Smooth muscle cell of the brain vasculature (primary cell): ENCODE data around the gene HOXB8.

Source experiments
- DNase-seq: peaks from one replicate; pipeline ENCODE4 v3.0.0-alpha.2; 2012; ENCODE audit warnings: low read depth, low spot score

Gene HOXB8

GRCh38 chr17:48624544-48625494 is 9.7 kb upstream of the HOXB8 start:
- DNase-seq, result no peak

DNA sequence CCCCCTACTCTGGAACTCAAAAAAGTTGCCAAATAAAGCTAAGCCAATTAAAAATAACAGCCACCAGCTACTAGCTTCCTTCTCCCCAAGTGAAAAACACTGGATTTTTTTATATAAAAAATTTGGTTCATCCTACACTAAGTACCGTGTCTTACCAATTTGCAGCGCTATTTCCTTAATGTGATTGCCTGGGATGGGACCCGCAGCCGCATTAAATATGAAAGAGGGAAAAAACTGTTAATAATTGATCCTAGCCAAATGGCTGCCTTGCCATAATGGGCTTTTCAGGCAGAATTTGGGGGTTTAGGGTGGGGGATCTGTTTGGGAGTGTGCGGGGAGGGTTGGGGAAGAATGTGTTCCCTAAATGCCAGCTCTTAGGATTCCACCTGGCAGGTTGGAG is 9.0 kb upstream of the HOXB8 start:
- DNase-seq, result no peak

DNA sequence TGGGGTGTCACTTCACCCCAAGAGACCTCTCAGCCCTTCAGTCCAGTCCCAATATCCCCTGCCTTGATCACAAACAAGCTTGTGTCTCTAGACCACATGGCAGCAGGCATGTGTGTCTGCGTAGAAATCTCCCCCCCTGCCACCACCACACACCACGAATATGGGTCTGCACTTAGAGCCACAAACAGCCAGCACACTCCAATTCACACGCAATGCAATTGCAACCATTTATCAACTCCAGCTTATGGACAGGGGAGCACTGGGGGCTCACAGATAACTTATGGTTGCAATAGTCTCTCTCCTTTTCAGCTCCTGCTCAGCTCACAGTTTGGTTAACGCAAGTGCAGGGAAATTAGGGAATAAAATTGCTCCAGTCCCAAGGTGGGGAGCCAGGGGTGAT is 8.5 kb upstream of the HOXB8 start:
- no peak for DNase-seq

- no peak for DNase-seq
Measured at GRCh38 chr17:48622857-48623256, 7.8 kb upstream of the HOXB8 start.

DNA sequence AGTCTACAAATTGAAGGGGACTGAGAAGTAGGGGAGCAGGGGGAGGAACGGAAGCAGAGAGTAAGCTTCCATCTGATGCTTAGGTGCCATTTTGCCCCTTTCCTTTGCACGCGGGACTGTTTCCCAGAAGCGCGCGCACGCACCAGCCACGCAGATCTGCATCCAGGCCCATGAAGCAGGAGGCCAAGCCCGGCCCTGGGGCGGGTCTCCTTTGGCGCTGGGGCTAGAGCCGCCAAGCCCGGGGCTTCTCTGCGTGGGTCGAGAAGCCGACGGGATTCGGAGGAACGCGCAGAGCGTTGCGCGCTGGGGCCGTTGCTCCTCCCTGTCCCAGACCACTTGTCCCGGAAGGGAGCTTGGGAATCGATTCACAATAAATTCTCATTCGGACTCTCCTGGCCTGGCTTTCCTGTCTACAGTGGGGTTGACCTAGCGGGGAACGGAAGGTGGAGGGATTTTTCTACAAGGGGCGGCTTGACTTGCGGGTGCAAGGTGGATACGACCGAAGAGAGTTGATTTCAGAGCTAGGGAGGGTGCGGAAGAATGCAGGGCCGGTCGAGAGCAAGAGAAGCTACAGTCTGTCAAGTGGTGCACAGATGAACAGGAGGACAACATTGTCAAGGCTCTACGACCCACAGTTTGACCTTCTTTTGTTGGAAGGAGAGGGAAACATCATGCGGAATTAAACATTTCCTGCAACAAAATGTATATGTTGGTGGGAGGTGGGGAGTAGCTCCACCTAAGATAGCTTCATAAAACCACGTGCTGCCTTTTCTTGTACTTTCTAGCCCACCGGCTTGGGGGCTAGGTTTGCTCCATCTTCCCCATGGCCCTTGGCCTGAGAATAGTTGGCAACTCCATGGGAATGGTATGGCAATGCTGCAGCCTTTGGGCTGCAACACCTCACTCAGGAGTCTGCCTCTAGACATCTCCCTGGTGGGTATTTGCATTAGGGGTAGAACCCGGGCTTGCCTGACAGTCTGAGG is 6.6 kb upstream of the HOXB8 start:
- no peak for DNase-seq

- no peak for DNase-seq
Measured at GRCh38 chr17:48620461-48621139, 5.5 kb upstream of the HOXB8 start.

DNA sequence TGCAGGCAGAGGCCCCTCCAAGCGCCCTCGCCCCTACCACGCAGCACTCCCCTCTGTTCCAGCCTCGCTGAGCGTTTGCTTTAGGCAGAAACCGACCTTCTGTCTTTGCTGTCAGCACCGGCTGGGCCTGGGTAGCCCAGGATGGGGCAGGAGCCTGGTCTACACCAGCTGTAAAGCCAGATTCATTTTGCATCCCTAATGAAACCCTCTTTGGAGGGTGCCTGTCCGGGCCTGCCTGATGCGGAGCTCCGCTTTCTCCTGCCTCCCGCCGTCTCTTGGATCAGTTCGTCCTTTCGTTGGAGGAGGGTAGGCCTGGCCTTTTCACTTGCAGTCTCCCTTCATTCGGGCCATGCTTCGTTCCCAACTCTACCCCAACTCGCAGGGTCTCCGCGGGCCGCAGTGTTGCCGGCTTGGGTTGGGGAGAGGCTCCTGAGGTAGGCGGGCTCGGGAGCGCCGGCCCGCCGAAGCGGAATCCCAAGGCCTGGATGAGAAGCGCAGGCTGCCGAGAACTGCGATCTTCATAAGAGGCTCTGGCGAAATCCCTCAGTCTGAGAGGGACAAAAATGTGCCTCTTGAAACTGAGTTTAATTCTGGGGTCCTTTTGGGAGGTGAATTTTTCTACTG is 4.8 kb upstream of the HOXB8 start:
- no peak for DNase-seq

GRCh38 chr17:48618256-48618896 is 3.3 kb upstream of the HOXB8 start:
- peak; percentile 28 for DNase-seq

GRCh38 chr17:48617471-48618255 is 2.6 kb upstream of the HOXB8 start:
- DNase-seq, result no peak

- no peak for DNase-seq
Measured at GRCh38 chr17:48616717-48617470, 1.8 kb upstream of the HOXB8 start.

- DNase-seq, result no peak
Measured at GRCh38 chr17:48615963-48616716, 1.0 kb upstream of the HOXB8 start.

- DNase-seq, result no peak
Measured at GRCh38 chr17:48613862-48614694, 1.0 kb downstream of the HOXB8 start.

- no peak for DNase-seq
Measured at GRCh38 chr17:48612854-48613691, 2.0 kb downstream of the HOXB8 start.

GRCh38 chr17:48612456-48612853 is 2.6 kb downstream of the HOXB8 start:
- no peak for DNase-seq

GRCh38 chr17:48611681-48612455 is 3.2 kb downstream of the HOXB8 start:
- no peak for DNase-seq

DNA sequence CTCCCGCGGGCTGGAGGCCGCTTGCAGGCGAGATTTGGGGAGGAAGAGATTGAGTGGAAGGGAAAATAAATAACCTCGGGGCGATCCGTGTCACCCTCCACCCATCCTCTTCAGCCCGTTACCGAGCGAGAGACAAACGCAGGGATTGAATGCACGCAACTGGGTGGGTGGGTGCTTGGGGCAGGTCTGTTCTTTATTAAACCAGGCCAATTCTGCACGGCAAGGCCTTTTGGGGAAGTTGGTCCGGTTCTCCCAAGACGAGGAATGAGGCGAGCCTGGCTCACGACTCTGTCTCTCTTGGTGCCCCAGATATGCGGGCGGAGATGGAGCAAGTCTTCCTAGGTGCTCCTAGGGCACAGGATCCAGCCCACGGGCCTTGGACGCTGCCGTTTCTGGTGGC is 3.9 kb downstream of the HOXB8 start:
- DNase-seq, result no peak
